NCI-H1417 treated with DMSO at 0.1 percent for 48 hours (cell line): Measurements from ENCODE around the gene APCDD1L.
"Not testable (repeated sequence)": the region's sequence is repeated elsewhere in the genome, so short reads cannot be mapped to it uniquely, and the experiment has no call there.

Experiments used
- DNase-seq: peaks from one replicate; lab custom pipeline; 2025; lab: John Stamatoyannopoulos, UW

The APCDD1L gene

DNA sequence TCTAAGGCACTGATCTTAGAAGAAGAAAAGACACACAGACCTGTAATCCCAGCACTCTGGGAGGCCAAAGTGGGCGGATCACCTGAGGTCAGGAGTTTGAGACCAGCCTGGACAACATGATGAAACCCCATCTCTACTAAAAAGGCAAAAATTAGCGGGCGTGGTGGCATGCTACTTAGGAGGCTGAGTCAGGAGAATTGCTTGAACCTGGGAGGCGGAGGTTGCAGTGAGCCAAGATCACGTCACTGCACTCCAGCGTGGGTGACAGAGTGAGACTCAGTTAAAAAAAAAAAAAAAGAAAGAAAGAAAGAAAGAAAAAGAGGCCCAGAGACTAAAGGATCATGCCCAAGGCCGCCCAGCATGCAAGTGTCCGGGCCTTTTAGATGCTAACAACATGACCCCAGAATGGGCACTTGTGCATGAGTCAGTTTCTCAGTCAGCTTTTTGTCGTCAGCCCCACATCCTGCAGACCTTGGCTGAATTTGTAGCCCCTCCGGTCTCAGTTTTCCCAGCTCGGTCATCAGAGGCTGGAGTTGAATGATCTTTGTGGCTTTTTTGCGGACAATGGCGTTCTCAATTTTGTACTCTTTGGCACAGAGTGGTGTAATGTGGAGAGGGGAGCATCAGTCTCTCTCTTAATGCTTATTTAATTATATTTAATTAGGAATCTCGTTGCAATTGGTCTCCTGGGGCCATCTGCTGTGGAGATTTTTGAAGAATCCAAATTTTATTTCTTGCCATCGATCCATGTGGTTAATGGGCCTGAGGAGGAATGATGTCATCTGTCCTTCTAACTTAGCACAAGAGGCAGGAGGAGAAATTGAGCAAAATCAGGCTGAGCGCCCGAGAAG lies 30.6 kb upstream of the APCDD1L start:
- DNase-seq = no peak

DNA sequence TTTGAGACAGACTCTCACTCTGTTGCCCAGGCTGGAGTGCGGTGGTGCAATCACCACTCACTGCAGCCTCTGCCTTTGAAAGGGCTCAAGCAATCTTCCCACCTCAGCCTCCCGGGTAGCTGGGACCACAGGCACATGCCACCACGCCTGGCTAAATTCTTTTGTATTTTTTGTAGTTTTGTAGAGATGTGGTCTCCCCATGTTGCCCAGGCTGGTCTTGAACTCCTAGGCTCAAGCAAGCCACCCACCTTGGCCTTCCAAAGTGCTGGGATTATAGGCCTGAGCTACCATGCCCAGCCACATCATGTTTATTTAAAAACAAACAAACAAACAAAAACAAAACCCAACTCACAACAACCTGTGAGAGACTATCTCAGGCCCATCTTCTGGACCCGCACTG lies 29.7 kb upstream of the APCDD1L start:
- DNase-seq = no peak

- no peak for DNase-seq
Observed at GRCh38 chr20:58544286-58544685, 29.1 kb upstream of the APCDD1L start.

- DNase-seq = no peak
Observed at GRCh38 chr20:58543274-58543673, 28.1 kb upstream of the APCDD1L start.

GRCh38 chr20:58542411-58543095 lies 27.4 kb upstream of the APCDD1L start:
- no peak for DNase-seq

DNA sequence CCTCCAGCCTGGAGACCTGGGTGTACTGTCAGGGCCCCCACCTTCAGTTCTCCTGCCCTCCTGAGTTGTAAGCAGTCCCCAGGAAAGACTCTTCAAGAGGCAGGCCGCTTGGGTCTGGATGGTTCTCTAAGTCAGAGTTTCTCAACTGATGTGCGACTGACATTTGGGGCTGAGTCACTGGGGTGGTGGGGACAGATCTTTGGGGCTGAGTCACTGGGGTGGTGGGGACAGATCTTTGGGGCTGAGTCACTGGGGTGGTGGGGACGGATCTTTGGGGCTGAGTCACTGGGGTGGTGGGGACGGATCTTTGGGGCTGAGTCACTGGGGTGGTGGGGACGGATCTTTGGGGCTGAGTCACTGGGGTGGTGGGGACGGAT lies 26.8 kb upstream of the APCDD1L start:
- DNase-seq = not testable (repeated sequence)

- no peak for DNase-seq
Observed at GRCh38 chr20:58538752-58539151, 23.6 kb upstream of the APCDD1L start.

GRCh38 chr20:58537831-58538230 lies 22.6 kb upstream of the APCDD1L start:
- no peak for DNase-seq

- no peak for DNase-seq
Observed at GRCh38 chr20:58536289-58536688, 21.1 kb upstream of the APCDD1L start.

GRCh38 chr20:58531657-58532056 lies 16.5 kb upstream of the APCDD1L start:
- no peak for DNase-seq

- DNase-seq = no peak
Observed at GRCh38 chr20:58531063-58531462, 15.9 kb upstream of the APCDD1L start.

- no peak for DNase-seq
Observed at GRCh38 chr20:58528412-58528811, 13.2 kb upstream of the APCDD1L start.

GRCh38 chr20:58526411-58526810 lies 11.2 kb upstream of the APCDD1L start:
- no peak for DNase-seq

DNA sequence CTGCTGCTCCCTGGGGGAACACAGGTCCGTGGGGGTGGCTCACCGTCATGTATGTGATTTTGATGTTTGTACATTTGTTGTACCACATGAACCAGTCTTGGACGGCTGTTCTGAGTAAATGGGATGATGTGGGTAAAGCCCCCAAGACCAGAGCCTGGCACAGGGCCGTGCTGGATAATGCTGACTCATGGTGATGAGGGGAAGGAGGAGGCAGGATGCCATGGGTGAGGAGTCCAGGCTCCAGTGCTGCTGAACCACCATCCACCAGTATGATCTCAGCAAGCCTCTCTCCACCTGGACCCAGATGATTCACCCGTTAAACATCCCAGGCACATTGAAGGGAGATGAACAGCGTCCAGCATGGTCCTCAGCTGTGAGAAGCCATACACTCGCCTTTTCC lies 9.6 kb upstream of the APCDD1L start:
- DNase-seq = no peak

DNA sequence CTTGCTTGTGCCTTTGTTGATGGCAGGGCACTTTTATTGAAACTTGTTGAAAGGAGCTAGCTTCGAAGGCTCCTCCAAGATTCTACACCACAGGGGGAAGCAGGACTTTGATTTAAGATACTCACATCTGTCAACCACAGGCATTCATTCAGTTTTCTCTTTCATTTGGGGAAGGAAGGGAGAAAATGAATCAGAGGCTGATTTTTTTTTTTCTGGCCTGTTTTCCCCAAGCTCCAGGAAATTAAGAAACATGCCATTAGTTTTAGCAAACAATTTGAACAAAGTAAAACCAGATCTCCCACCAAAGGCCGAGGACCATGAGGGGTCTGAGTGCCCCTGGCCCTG lies 8.7 kb upstream of the APCDD1L start:
- DNase-seq = no peak

- DNase-seq = no peak
Observed at GRCh38 chr20:58523072-58523970, 8.1 kb upstream of the APCDD1L start.

GRCh38 chr20:58522666-58523065 lies 7.5 kb upstream of the APCDD1L start:
- DNase-seq = no peak

DNA sequence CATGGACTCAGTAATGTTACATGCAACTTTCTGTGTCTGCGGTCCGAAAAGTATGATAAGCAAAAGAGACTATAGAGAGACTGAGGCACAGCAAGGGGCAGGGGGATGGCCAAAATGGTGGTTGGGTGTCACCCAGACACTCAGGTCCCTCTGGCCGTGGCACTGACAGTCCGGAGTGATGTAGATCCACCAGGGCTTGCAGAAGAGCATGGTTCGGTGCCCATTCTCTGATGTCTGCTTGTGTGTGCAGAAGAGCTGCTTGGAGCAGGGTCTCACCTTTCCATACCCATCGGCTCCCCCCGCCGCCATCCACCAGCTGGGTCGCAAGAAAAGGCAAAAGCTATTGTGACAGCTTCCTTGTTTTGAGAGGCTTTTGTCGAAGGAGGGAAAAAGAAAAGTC lies 6.6 kb upstream of the APCDD1L start:
- DNase-seq = no peak

GRCh38 chr20:58519940-58520712 lies 4.9 kb upstream of the APCDD1L start:
- DNase-seq = no peak

- DNase-seq = no peak
Observed at GRCh38 chr20:58518896-58519593, 3.8 kb upstream of the APCDD1L start.

DNA sequence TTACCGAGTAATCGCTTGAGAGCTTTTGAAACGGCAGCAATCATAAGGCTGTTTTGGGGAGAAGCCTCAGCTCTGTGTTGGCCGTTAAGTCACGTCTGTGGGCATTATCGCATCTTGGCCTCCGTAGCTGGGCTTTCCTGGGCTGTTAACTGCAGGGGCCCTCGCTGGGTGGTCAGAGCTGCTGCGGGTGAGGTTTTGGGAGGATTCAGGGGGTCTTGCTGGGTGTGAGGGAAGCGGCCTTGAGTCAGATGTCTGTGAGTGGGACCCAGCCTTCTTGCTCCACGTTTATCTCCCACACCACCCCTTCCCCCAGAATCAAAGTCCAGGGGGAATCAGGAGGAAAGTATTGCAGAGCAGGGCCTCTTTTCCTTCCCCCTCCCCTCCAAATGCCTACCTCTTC lies 3.2 kb upstream of the APCDD1L start:
- DNase-seq = no peak
